Measurements from ENCODE around the gene NOXA1.
"Not testable (repeated sequence)": the region's sequence is repeated elsewhere in the genome, so short reads cannot be mapped to it uniquely, and the experiment has no call there.

Gene NOXA1

DNA sequence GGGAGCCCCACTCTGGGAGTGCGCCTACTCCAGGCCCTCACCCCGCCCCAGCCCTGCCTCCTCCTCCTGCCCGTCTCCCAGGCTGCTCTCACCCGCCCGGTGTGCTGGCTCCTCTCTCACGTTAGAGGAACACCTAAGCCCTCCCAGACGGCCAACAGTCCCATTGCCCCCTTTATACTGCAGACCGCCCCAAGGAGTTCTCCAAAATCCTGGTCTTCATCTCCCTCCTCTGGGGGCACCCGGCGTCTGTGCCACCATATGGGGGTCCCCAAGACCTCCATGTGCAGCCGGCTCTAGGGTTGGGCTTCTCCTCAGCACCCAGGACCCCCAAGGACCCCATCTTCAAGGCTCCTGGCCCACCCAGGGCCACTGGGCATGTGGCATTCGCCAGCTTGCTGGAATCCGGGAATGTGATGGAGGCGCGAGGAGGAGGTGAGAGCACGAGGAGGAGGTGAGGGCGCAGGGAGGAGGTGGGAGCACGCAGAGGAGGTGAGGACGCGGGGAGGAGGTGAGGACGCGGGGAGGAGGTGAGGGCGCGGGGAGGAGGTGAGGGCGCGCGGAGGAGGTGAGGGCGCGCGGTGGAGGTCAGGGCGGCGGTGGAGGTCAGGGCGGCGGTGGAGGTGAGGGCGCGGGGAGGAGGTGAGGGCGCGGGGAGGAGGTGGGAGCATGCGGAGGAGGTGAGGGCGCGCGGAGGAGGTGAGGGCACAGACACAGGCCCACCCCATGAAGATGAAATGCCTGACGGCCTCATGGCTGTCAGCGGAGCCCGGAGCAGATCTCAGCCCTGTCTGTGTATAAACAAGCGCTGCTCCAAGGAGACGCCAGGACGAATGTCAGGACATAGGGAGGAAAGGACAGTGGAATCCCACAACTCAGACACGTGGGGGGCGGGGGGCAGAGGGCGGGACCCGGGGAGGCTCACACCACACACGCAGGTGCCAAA, 41.4 kb upstream of the NOXA1 start:
- Histone ChIP-seq H3K4me1 (ENCODE audit: control insufficient read depth, insufficient read depth, low read length) (no peaks in the 10 kb centered on the region), H3K27me3 (ENCODE audit: control insufficient read depth, insufficient read depth, low read length) (peaks cover 8% of the 10 kb centered on the region), H3K27ac (ENCODE audit: low read depth, low read length) (no peak overlapping the region), H3K4me3 (ENCODE audit: low read depth, low read length) (no peak overlapping the region), H3K36me3 (ENCODE audit: control insufficient read depth, insufficient read depth, low read length) (no peaks in the 10 kb centered on the region), H3K9ac (ENCODE audit: low read depth, low read length) (no peak overlapping the region), H3K9me3 (ENCODE audit: control insufficient read depth, insufficient read depth, low read length) (no peaks in the 10 kb centered on the region)

- Histone ChIP-seq H3K4me3 (ENCODE audit: low read depth, low read length) (no peak overlapping the region), H3K4me1 (ENCODE audit: control insufficient read depth, insufficient read depth, low read length) (no peaks in the 10 kb centered on the region), H3K27ac (ENCODE audit: low read depth, low read length) (no peak overlapping the region), H3K9me3 (ENCODE audit: control insufficient read depth, insufficient read depth, low read length) (no peaks in the 10 kb centered on the region), H3K27me3 (ENCODE audit: control insufficient read depth, insufficient read depth, low read length) (peaks cover 5% of the 10 kb centered on the region), H3K9ac (ENCODE audit: low read depth, low read length) (no peak overlapping the region), H3K36me3 (ENCODE audit: control insufficient read depth, insufficient read depth, low read length) (no peaks in the 10 kb centered on the region)
These were observed 40.6 kb upstream of the NOXA1 start for GRCh38 chr9:137382444-137383080.

GRCh38 chr9:137383081-137383783, 40.0 kb upstream of the NOXA1 start:
- Histone ChIP-seq H3K27me3 (ENCODE audit: control insufficient read depth, insufficient read depth, low read length) (peaks cover 3% of the 10 kb centered on the region), H3K4me1 (ENCODE audit: control insufficient read depth, insufficient read depth, low read length) (no peaks in the 10 kb centered on the region), H3K9me3 (ENCODE audit: control insufficient read depth, insufficient read depth, low read length) (no peaks in the 10 kb centered on the region), H3K36me3 (ENCODE audit: control insufficient read depth, insufficient read depth, low read length) (no peaks in the 10 kb centered on the region), H3K4me3 (ENCODE audit: low read depth, low read length) (no peak overlapping the region), H3K27ac (ENCODE audit: low read depth, low read length) (no peak overlapping the region), H3K9ac (ENCODE audit: low read depth, low read length) (no peak overlapping the region)

GRCh38 chr9:137383784-137384756, 39.1 kb upstream of the NOXA1 start:
- Histone ChIP-seq H3K36me3 (ENCODE audit: control insufficient read depth, insufficient read depth, low read length) (no peaks in the 10 kb centered on the region), H3K27me3 (ENCODE audit: control insufficient read depth, insufficient read depth, low read length) (no peaks in the 10 kb centered on the region), H3K4me1 (ENCODE audit: control insufficient read depth, insufficient read depth, low read length) (no peaks in the 10 kb centered on the region), H3K4me3 (ENCODE audit: low read depth, low read length) (no peak overlapping the region), H3K27ac (ENCODE audit: low read depth, low read length) (no peak overlapping the region), H3K9me3 (ENCODE audit: control insufficient read depth, insufficient read depth, low read length) (no peaks in the 10 kb centered on the region), H3K9ac (ENCODE audit: low read depth, low read length) (no peak overlapping the region)

DNA sequence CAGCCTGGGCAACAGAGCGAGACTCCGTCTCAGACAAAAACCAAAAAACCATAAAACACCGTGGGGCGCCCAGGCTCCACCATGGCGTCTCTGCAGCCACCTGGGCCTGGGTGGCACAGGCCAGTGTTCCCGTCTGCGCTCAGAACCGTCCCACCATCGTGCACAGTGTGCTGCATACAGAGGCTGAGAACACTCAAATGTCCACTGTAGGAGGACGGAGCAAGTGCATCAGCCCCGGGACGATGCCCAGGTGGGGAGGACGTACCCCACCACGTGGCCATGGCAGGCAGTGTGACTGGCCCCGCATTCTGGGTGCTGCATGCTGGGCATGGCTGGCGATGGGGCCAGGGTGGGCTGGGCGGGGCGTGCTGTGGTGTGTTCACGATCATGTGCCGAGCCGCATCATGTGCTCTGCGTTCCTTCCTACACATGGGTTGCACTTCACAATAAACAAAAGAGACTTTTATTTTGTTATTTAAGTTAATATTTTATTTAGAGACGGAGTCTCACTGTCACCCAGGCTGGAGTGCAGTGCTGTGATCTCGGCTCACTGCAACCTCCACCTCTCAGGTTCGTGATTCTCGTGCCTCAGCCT, 38.0 kb upstream of the NOXA1 start:
- H3K9me3 ChIP-seq (ENCODE audit: control insufficient read depth, insufficient read depth, low read length), result no peaks in the 10 kb centered on the region
- H3K4me3 ChIP-seq (ENCODE audit: low read depth, low read length), result no peak overlapping the region
- no peak overlapping the region for H3K9ac ChIP-seq (ENCODE audit: low read depth, low read length)
- H3K4me1 ChIP-seq (ENCODE audit: control insufficient read depth, insufficient read depth, low read length), result no peaks in the 10 kb centered on the region
- H3K27ac ChIP-seq (ENCODE audit: low read depth, low read length), result no peak overlapping the region
- no peaks in the 10 kb centered on the region for H3K27me3 ChIP-seq (ENCODE audit: control insufficient read depth, insufficient read depth, low read length)
- H3K36me3 ChIP-seq (ENCODE audit: control insufficient read depth, insufficient read depth, low read length), result no peaks in the 10 kb centered on the region

DNA sequence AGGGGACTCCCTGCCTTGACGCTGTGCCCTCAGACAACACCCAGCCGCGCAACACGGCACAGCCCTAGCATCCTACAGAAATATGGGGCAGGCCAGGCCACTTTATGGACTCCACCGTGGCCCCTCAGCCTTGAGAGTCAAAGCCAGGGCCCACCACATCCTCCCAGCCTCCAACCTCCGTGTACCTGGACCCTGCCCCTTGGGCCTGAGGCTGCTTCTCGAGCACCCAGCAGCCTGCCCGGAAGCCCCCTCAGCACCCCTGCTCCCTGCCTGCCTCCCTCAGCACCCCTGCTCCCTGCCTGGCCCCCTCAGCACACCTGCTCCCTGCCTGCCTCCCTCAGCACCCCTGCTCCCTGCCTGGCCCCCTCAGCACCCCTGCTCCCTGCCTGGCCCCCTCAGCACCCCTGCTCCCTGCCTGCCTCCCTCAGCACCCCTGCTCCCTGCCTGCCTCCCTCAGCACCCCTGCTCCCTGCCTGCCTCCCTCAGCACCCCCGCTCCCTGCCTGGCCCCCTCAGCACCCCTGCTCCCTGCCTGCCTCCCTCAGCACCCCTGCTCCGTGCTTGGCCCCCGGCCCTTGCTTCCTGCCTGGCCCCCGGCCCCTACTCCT, 36.6 kb upstream of the NOXA1 start:
- H3K9me3 ChIP-seq (ENCODE audit: control insufficient read depth, insufficient read depth, low read length); H3K4me3 ChIP-seq (ENCODE audit: low read depth, low read length); H3K9ac ChIP-seq (ENCODE audit: low read depth, low read length); H3K4me1 ChIP-seq (ENCODE audit: control insufficient read depth, insufficient read depth, low read length); H3K36me3 ChIP-seq (ENCODE audit: control insufficient read depth, insufficient read depth, low read length); H3K27ac ChIP-seq (ENCODE audit: low read depth, low read length); H3K27me3 ChIP-seq (ENCODE audit: control insufficient read depth, insufficient read depth, low read length): not testable (repeated sequence)

- Histone ChIP-seq H3K9me3 (ENCODE audit: control insufficient read depth, insufficient read depth, low read length) (no peaks in the 10 kb centered on the region), H3K4me1 (ENCODE audit: control insufficient read depth, insufficient read depth, low read length) (no peaks in the 10 kb centered on the region), H3K4me3 (ENCODE audit: low read depth, low read length) (no peak overlapping the region), H3K27me3 (ENCODE audit: control insufficient read depth, insufficient read depth, low read length) (no peaks in the 10 kb centered on the region), H3K9ac (ENCODE audit: low read depth, low read length) (no peak overlapping the region), H3K36me3 (ENCODE audit: control insufficient read depth, insufficient read depth, low read length) (no peaks in the 10 kb centered on the region), H3K27ac (ENCODE audit: low read depth, low read length) (no peak overlapping the region)
These were observed 35.9 kb upstream of the NOXA1 start for GRCh38 chr9:137387114-137387890.

- H3K27me3 ChIP-seq (ENCODE audit: control insufficient read depth, insufficient read depth, low read length), result no peaks in the 10 kb centered on the region
- H3K4me3 ChIP-seq (ENCODE audit: low read depth, low read length), result no peak overlapping the region
- H3K27ac ChIP-seq (ENCODE audit: low read depth, low read length), result no peak overlapping the region
- no peaks in the 10 kb centered on the region for H3K4me1 ChIP-seq (ENCODE audit: control insufficient read depth, insufficient read depth, low read length)
- no peaks in the 10 kb centered on the region for H3K36me3 ChIP-seq (ENCODE audit: control insufficient read depth, insufficient read depth, low read length)
- no peaks in the 10 kb centered on the region for H3K9me3 ChIP-seq (ENCODE audit: control insufficient read depth, insufficient read depth, low read length)
- H3K9ac ChIP-seq (ENCODE audit: low read depth, low read length), result no peak overlapping the region
These were observed 35.2 kb upstream of the NOXA1 start for GRCh38 chr9:137387891-137388560.
